ENCODE measurements around the gene TALDO1.
"Not testable (repeated sequence)": the region's sequence is repeated elsewhere in the genome, so short reads cannot be mapped to it uniquely, and the experiment has no call there.

Gene TALDO1

DNA sequence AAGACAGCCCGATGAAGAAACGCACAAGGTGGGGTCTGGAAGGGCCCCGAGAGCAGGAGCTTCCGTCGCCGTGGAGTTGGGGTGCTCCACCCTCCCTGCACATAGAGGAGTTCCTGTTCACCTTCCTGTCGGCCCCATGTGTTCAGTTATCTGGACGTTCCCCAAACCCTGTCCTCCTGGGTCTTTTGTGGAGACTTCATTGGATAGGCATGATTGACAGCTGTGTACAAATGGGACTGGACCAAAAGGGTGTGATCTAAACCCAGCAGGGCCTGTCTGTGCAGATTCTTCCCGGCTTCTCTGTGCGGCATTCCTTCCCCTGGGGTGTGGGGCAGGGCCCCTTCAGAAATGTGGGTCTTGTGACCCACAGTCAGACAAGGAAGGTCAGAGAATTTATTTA, 9.4 kb upstream of the TALDO1 start:
- not testable (repeated sequence) for DNase-seq

DNA sequence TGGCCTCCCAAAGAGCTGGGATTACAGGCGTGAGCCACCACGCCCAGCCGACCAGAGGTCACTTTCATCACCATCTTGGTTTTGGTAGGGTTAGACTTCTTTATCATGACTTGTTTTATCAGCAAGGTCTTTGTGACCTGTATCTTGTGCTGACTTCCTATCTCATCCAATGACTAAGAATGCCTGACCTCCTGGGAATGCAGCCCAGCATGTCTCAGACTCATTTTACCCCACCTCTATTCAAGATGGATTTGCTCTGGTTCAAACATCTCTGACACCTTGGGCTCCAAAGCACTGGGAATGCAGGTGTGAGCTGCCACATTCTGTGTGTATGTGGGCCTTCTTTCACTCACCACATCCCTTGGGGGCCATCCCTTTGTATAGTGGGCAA, 5.1 kb upstream of the TALDO1 start:
- no peak for DNase-seq

DNA sequence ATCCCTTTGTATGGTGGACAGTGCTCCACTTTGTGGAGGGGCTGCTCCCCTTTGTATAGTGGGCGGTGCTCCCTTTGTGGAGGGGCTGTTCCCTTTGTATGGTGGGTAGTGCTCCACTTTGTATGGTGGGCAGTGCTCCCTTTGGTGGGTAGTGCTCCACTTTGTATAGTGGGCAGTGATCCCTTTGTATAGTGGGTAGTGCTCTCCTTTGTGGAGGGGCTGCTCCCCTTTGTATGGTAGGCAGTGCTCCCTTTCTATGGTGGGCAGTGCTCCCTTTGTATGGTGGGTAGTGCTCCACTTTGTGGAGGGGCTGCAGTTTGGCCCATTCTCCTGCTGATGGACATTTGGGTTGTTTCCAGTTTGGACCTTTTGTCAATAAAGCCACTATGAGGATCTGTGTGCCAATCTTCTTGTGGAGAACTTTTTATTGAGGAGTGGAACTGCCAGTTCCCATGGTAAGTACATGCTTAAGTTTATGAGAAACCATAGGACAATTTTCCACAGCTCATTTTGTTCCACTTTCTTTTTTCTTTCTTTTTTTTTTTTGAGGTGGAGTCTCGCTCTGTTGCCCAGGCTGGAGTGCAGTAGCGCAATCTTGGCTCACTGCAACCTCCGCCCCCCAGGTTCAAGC, 4.6 kb upstream of the TALDO1 start:
- DNase-seq, result no peak

DNA sequence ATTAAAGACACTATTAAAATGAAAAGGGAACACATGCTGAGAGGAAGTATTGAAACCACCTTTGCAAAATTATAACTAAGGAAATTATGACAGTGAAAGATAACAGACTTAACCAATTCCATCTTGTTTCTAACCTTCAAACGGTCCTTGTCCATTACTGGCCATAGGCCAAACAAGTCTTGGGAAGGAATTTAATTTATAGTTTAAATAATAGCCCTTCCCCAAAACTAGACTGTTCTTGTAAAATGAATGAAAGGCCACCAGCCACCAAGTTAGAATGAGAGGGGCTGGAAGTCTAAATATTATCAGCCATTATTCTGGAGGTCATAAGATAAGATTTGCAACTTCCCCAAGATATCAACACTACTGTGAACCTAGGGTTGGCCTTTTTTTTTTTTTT, 1.8 kb upstream of the TALDO1 start:
- DNase-seq, result no peak

DNA sequence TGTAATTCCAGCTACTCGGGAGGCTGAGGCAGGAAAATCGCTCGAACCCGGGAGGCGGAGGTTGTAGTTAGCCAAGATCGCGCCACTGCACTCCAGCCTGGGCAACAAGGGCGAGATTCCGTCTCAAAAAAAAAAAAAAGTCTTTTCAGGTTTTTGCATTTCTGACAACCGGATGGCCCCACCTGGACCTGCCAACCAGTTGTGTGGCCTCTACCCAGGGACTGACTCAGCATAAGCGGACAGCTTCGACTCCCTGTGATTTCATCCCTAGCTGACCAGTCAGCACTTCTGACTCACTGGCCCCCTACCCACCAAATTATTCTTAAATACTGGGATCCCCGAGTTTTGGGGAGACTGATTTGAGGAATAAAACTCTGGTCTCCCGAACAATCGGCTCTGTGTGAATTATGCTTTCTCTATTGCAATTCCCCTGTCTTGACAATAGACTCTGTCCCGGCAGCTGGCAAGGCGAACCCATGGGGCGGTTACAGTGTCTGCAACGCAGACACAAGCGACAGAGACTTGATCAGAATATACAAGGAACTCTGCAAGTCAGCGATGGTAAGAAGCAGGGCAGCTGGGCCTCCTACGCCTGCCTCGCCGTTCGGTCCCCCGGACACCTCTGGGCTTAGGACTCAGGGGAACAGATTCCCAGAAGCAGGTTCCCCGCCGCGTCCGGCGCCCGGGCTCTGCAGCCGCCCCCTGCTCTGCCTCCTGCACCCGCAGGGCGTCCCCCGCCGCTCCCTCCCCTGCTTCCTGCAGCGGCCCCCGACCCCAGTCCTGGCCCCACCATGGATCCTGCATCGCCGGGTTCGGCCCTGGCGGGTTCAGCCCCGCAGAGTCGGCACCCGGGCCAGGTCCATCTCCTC, 741 bp upstream of the TALDO1 start:
- peak in 1 of 2 donors; percentile 43 for DNase-seq

DNA sequence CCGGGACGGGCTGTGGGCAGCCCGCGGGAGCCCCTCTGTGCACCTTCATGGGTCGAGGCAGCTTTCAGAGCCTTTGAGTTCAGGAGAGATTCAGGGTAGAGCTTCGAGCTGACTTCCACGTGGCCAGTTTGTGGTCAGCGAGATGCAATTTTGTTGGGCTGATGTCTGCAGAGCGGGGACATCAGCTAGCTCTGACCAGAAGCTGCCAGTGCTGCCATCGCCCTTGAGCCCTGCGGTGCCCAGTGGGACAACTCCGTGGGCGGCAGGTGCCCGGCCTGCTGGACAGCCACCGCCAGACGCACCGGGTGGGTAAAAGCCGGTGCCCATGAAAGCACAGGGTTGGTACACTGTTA, 719 bp downstream of the TALDO1 start:
- DNase-seq, result no peak

DNA sequence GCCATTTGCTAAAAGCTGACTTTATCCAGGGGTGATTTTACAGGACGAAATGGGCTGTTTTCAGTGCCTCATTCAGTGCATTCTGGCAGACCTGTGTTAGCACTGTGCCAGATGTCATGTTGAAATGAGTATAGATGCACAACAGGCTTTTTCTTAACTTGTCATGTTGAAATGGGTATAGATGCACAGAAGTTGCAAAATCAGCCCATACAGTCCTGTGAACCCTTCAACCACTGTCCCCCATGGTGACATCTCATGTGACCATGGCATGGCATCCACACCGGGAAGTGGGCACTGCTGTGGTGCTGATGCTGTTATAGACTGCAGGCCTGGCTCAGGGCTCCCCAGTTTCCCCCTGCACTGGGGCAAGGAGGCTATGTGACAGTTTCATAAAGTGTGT, 2.5 kb downstream of the TALDO1 start:
- no peak for DNase-seq

DNA sequence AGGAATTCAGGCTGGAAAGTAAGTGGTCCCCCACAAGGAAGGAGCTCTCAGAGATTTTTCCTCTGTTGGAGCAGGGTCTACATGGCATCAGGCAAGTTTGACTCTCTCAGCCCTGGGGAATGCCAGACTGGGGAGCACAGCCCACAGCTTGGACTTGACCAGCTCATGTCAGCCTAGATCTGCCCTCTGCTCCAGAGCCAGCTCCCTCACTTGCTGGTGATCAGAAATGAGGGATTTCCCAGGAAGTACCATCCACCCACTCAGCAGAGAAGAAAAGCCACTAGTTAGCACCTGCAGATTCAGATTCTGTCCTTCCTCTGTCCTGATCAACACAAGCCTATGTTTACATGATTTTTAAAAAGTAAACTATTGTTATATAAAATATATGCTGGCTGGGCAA, 13.0 kb downstream of the TALDO1 start:
- no peak for DNase-seq

DNA sequence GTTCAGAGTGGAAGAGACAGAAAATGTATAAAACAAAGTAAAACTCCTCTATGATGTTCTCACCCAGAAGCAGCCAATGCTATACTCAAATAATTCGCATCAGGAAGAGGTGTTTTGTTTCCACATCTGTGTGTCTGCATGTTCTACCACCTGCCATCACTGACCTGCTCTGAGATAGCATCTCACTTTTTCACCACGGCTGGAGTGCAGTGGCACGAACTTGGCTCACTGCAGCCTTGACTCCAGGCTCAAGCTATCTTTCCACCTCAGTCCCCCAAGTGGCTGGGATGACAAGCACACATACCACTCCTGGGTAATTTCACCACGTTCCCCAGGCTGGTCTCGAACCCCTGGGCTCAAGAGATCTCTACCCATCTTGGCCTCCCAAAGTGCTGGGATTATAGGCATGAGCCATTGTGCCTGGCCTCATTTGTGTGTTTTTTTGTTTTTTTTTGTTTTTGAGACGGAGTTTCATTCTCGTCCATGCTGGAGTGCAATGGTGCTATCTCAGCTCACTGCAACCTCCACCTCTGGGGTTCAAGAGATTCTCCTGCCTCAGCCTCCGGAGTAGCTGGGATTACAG, 14.4 kb downstream of the TALDO1 start:
- no peak for DNase-seq

DNA sequence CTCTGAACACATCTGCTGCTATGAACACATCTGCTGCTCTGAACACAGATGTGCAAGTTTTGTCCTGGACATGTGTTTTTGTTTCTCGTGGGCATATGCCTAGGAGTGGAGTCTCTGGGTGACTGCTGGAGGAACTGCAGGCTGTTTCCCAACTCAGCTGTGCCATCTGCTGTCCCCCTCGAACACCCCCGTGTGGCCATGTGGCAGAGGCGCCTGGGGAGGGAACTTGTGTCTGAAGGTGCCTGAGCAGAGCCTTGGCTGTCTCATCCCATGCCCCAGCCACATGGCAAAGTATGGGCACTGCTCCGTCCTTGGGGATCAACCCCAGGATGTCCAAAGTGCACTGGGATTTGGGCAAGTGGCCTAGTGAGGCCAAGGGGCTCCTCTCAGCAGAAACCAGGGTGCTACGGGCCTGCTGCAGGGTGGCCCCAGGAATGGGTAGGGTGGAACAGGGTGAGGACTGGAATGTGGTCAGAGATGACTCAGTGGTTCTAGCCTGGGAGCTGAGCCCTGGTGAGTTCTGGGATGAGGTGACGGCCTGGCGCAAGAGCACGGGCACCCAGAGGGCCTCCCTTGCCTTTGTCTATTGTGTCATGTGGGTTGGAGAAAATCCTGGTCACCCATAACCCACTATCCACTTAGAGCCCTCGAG, 15.3 kb downstream of the TALDO1 start:
- DNase-seq, result peak in 1 of 2 donors; percentile 33

DNA sequence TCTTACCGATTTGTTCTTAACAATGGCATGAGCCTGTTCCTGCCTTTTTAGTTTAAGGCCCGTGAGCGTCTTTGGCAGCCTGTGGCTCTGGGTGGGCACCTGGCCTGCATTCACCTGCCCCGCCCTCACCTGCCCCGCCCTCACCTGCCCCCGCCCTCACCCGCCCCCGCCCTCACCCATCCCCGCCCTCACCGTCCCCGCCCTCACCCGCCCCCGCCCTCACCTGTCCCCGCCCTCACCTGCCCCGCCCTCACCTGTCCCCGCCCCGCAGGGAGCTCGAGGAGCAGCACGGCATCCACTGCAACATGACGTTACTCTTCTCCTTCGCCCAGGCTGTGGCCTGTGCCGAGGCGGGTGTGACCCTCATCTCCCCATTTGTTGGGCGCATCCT, 15.8 kb downstream of the TALDO1 start:
- no peak for DNase-seq

DNA sequence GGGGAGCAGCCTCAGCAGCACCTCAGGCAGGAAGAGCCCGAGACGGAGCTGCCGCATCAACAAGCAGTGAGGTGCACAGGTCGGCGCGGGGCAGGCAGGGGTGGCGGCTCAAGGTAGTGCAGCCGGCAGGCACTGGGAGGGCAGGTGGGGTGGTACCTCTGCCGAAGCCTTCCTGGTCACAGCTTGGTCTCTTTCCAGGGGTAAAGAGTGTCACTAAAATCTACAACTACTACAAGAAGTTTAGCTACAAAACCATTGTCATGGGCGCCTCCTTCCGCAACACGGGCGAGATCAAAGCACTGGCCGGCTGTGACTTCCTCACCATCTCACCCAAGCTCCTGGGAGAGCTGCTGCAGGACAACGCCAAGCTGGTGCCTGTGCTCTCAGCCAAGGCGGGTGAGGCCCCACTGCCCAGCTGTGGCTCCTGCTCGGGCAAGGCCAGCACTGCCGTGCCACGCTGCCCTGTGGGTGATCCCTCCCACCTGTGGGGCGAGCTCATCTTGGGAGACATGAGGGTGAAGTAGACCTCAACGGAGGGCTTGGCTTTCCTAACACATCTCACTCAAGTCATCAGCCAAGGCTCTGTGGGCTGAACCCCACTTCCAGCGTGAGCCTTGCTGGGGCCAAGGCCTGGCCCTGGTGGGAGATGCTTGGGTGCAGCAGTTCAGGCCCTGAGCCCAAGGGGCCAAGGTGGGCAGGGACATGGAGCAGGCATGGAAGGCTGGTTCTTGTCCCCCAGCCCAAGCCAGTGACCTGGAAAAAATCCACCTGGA, 16.5 kb downstream of the TALDO1 start:
- DNase-seq, result no peak

DNA sequence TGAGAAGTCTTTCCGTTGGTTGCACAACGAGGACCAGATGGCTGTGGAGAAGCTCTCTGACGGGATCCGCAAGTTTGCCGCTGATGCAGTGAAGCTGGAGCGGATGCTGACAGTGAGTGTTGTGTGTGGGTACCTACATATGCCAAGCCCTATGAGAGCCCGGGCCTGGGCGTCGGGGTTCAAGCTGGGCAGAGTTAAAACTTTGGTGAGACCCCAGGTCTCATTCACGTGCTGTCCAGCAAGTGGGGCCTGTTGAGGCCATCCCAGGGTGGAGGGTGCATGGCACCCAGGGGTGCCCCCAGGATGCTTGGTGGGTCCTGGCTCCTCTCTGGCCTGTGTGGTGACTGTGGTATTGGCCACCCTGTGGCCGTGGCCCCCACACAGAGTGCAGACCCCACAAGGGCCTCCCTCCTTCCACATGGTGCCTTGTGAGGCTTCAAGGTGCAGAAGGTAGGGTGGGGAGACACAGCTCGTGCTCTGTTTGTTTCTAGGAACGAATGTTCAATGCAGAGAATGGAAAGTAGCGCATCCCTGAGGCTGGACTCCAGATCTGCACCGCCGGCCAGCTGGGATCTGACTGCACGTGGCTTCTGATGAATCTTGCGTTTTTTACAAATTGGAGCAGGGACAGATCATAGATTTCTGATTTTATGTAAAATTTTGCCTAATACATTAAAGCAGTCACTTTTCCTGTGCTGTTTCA, 17.2 kb downstream of the TALDO1 start:
- no peak for DNase-seq

DNA sequence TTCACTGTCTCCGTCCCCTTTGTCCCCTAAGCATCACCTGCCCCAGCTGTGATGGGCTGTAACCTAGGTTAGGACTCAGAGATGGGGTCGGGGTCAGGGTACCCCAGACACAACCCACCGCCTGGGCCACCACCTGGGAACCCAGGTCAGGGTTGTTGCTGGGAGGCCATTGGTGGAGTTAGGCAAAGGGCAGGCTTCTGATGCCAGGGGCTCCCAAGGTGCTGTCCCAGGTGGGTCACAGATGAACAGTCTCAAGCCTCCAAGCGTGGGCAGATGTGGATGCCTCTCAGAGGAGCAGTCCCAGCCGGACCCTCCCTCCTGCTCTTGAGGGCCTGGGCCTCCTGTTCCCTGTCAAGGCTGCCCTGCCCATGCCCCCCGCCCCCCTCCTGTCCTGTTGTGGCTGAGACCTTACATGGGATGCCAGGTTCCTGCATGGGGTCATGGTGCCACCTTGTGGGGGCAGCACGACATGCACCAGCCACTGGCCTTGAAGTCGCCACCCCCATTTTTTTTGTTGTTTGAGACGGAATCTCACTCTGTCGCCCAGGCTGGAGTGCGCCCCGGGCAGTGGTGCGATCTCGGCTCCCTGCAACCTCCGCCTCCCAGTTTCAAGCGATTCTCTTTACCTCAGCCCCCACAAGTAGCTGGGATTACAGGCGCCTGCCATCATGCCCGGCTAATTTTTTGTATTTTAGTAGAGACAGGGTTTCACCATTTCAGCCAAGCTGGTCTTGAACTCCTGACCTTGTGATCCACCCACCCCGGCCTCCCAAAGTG, 17.9 kb downstream of the TALDO1 start:
- peak; percentile 66 to 67 for DNase-seq

DNA sequence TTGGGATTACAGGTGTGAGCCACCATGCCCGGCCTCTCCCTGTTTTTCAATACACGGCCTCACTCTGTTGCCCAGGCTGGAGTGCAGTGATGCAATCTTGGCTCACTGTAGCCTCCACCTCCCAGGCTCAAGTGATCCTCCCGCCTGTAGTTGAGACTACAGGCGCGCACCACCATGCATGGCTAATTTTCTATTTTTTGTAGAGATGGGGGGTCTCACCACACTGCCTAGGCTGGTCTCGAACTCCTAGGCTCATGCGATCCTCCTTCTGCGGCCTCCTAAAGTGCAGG, 18.5 kb downstream of the TALDO1 start:
- no peak for DNase-seq

DNA sequence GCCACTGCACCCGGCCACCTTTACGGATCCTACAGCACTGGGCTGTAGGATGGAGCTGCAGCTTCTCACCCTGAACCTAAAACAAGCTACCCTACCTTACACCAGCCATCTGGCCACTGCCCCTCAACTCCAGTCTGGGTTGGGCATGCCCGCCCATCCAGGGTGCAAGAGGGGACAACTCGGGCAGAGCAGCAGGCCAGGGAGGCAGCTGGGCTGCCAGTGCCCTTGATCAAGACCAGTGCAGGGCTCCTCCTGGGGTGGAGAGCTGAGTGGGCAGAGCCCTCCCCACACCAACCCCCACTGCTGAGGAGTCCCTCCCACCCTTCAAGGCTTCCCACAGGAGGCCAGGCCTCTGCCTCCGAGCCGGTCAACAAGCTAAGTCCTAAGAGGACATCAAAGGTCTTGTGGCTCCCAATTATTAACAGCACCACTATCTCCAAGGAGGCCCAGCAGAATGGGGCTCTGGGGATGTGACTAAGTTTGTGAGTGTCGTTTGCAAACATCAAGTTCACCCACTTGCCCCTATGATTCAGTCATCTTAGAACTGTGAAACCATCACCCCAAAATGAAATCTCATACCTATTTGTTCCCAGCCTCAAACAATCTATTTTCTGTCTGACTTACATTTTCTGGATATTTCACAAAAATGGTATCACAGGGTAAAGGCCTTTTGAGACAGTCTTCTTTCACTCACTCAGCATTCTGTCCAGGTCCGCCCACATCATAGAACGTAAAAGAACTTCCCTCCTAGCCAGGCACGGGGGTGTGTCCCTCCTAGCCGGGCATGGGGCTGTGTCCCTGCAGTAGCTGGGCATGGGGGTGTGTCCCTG, 19.1 kb downstream of the TALDO1 start:
- no peak for DNase-seq

DNA sequence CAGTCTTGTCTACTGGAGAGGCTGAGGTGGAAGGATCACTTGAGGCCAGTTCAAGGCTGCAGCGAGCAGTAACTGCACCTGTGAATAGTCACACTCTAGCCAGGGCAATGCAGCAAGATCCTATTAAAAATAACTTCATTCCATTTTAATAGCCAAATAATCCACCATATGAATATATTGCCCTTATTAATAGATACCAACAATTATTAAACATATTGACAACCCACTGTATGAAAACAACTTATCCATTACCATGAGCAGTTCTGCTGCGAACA, 19.6 kb downstream of the TALDO1 start:
- no peak for DNase-seq

DNA sequence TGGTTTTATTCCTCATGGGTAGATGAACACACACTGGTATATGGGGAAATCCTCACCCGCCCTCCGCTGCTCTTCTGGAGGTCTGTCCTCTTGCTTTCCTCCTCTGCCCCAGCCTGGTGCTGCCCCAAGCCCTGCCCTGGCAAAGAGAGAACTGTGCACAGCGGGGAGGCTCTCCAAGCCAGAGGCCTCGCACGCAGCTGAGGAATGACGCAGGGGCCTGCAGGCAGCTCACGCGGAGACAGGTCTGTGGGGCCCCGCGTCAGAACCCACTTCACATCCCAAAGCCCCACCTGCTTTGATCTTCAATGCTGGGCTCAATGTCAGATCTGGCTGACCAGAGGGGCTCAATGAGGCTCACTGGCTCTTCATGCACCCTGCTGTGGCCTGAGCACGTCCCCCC, 20.0 kb downstream of the TALDO1 start:
- no peak for DNase-seq

DNA sequence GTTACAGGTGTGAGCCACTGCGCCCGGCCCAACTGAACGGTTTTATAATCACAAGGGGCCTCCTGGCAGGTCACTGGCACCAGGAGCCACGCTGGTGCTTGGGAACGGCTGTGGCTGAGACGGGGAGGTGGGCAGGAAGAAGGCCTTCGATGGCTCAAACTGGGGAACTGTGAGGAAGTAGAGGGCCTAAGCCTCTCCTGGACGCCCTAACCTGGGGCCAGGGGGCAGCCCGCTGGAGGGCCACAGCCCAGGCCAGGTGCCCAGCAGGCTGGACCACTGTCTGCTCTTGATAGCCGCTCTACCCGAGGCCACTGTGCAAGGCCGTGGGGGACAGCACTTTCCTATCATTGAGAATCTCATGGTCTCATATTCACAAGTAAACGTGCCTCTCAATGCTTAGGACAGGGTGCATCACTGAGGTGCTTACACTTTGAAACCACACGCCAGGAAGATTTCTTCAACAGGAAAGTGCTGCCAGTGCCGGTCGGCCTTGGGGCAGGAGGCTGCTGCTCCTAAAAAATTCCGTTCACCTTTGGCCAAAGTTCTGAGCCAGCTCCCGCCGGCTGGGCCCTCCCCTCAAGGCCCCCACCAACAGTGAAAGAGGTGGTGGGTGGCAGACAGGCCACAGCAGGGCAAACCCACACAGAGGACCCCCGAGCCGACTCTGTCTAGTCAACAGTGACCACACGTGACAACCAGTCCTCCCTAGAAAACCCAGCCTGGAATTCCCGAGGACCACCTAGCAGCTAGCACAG, 22.8 kb downstream of the TALDO1 start:
- DNase-seq, result no peak
